Urinary bladder (tissue), 4 donors: ENCODE data around the gene SLC2A5. TPM values are rescaled to one million over a fixed set of nuclear protein-coding genes. Genes with fewer than 3 reads are reported as not detected.

ENCODE experiments used
- DNase-seq: peaks from one replicate; pipeline ENCODE4 v3.0.0-alpha.2; 2015; ENCODE audit errors: extremely low spot score
- H3K27ac ChIP-seq: one replicate; pipeline ENCODE4 v1.5.1; 2013; ENCODE audit warnings: low read depth, mild to moderate bottlenecking, moderate library complexity
- H3K36me3 ChIP-seq: one replicate; pipeline ENCODE4 v1.6.1; 2013; ENCODE audit warnings: mild to moderate bottlenecking, moderate library complexity; ENCODE audit not compliant: insufficient read depth
- H3K4me1 ChIP-seq: one replicate; pipeline ENCODE4 v1.6.1; 2013; ENCODE audit warnings: mild to moderate bottlenecking, moderate library complexity; ENCODE audit not compliant: insufficient read depth
- H3K4me3 ChIP-seq: one replicate; pipeline ENCODE4 v1.5.1; 2013; ENCODE audit warnings: low read depth, low read length
- WGBS: extraction: QIAGEN DNeasy Blood & Tissue Kit; methylation state at CpG from one replicate; pipeline ENCODE4 v1.1.7; 2013; 5-methylcytosine and 5-hydroxymethylcytosine counted together
- polyA plus RNA-seq: library from polyadenylated mRNA; stranded (reverse); fragments of 200-250 nt; gene quantifications from one replicate; pipeline ENCODE4 v1.2.3, GENCODE V29; 2013
- total RNA-seq: library from RNA; depleted of rRNA; stranded (reverse); fragments of >200 nt; gene quantifications from one replicate; pipeline ENCODE4 v1.2.3, GENCODE V29; 2014
- donor health status: healthy with polysubstance abuse.
- donor health status: healthy.

Gene SLC2A5
- total and polyA plus RNA-seq, 2 donors: 1.3 to 1.8 TPM

DNA sequence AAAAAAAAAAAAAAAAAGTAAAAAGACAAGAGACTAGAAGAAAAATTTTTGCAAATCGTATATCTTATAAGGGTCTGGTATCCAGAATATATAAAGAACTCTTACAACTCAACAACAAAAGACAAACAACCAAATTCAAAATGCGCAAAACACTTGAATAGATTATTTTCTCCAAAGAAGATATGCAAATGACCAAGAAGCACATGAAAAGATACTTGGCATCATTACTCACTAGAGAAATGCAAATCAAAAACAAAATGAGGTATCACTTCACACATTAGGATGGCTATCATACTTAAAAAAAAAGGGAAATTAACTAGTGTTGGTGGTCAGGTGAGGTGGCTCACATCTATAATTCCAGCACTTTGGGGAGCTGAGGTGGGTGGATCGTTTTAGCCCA, 12.0 kb upstream of the SLC2A5 start:
- H3K36me3 ChIP-seq: no peaks in the 10 kb centered on the region
- WGBS: 94% methylated on average over 3 of the region's 3 CpGs
- no peak overlapping the region for H3K27ac ChIP-seq
- no peaks in the 10 kb centered on the region for H3K4me1 ChIP-seq
- DNase-seq: no peak
- H3K4me3 ChIP-seq: no peak overlapping the region

- no peak for DNase-seq
- no peak overlapping the region for H3K27ac ChIP-seq
- no peak overlapping the region for H3K4me3 ChIP-seq
- no peaks in the 10 kb centered on the region for H3K36me3 ChIP-seq
- H3K4me1 ChIP-seq: no peaks in the 10 kb centered on the region
- 87% methylated on average over 6 of the region's 6 CpGs for WGBS
Observed at GRCh38 chr1:9080705-9081291, 11.4 kb upstream of the SLC2A5 start.

GRCh38 chr1:9079988-9080704, 10.7 kb upstream of the SLC2A5 start:
- H3K27ac ChIP-seq: no peak overlapping the region
- WGBS: 88% methylated on average over 12 of the region's 12 CpGs
- no peak for DNase-seq
- H3K4me1 ChIP-seq: no peaks in the 10 kb centered on the region
- no peaks in the 10 kb centered on the region for H3K36me3 ChIP-seq
- no peak overlapping the region for H3K4me3 ChIP-seq

- no peak overlapping the region for H3K27ac ChIP-seq
- WGBS: 72% methylated on average over 19 of the region's 19 CpGs
- DNase-seq: no peak
- H3K4me1 ChIP-seq: no peaks in the 10 kb centered on the region
- H3K36me3 ChIP-seq: no peaks in the 10 kb centered on the region
- no peak overlapping the region for H3K4me3 ChIP-seq
Observed at GRCh38 chr1:9078752-9079500, 9.5 kb upstream of the SLC2A5 start.

GRCh38 chr1:9078015-9078751, 8.7 kb upstream of the SLC2A5 start:
- 77% methylated on average over 9 of the region's 9 CpGs for WGBS
- no peak overlapping the region for H3K4me3 ChIP-seq
- H3K36me3 ChIP-seq: no peaks in the 10 kb centered on the region
- H3K4me1 ChIP-seq: no peaks in the 10 kb centered on the region
- no peak for DNase-seq
- no peak overlapping the region for H3K27ac ChIP-seq

DNA sequence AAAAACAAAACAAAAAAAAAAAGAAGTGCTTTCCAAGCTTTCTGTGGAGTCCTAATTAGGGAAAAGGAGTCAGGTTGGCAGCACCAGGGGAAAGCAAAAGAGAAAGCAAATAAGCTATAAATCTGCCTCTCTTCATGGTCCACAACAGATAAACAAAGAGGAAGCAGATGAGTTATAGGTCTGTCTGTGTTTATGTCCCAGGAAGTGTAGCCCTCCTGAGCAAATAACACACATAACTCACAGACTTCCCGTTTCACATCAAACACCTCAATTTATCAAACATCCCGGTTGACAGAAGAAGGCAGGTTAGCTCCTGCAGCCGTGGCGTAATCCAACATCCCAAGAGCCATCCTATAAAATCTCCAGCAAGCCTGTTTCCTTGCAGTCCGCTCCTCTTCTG, 5.6 kb upstream of the SLC2A5 start:
- Histone ChIP-seq H3K4me3 (no peak overlapping the region), H3K4me1 (no peaks in the 10 kb centered on the region), H3K36me3 (no peaks in the 10 kb centered on the region), H3K27ac (no peak overlapping the region)
- DNase-seq: peak; percentile 37
- 32% methylated on average over 5 of the region's 5 CpGs for WGBS

GRCh38 chr1:9073143-9073542, 3.7 kb upstream of the SLC2A5 start:
- Histone ChIP-seq H3K4me3 (no peak overlapping the region), H3K4me1 (no peaks in the 10 kb centered on the region), H3K36me3 (no peaks in the 10 kb centered on the region), H3K27ac (no peak overlapping the region)
- 90% methylated on average over 3 of the region's 3 CpGs for WGBS
- no peak for DNase-seq

DNA sequence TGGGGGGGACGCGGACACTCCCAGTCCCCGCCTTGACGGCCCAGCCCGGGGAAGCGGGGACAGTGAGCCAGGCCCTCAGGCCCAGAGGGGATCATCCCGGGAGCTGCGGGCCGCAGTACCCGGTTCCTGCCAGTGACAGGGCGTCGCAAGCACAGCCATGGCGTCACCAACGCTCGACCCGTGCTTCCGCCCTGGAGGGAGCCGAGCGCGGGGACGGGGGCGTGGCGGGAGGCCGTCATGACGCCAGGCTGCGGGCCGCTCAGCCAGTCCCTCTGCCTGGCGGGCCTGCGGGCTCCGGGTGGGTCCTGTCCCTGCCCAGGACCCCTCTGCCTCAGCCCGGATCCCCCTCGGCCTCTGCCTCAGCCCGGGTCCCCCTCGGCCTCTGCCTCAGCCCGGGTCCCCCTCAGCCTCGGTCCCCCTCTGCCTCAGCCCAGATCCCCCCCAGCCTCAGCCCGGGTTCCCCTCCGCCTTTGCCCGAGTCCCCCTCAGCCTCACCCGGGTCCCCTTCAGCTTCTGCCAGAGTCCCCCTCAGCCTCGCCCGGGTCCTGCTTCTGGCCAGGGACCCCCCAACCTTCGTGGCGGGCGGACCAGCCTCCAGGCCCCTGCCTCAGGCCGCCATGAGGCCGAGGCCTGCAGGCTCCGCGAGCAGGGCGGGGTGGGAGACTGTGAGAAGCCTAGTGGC, 2.3 kb upstream of the SLC2A5 start:
- no peaks in the 10 kb centered on the region for H3K4me1 ChIP-seq
- WGBS: 91% methylated on average over 50 of the region's 50 CpGs
- no peak overlapping the region for H3K4me3 ChIP-seq
- no peak for DNase-seq
- H3K27ac ChIP-seq: no peak overlapping the region
- H3K36me3 ChIP-seq: no peaks in the 10 kb centered on the region

DNA sequence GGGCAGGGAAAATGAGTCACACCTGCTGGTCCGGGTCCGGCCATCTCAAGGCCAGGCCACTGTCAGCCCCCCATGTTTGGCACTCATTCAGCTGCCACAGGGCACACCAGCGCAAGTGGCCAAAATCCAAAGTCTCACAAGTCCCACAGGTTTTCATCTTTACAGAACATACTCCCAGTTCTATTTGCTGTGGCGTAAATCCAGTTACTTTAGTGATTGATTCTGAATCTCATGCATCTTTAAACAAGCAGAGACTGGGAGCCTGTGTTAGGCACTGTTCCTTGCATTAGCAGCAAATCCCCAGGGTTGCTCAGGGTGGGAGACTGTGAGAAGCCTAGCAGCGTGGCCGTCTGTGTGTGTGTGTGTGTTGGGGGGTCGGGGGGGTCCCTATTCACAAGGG, 1.1 kb upstream of the SLC2A5 start:
- DNase-seq: no peak
- Histone ChIP-seq H3K36me3 (no peaks in the 10 kb centered on the region), H3K27ac (no peak overlapping the region), H3K4me1 (no peaks in the 10 kb centered on the region), H3K4me3 (no peak overlapping the region)
- WGBS: 83% methylated on average over 7 of the region's 7 CpGs

- Histone ChIP-seq H3K36me3 (no peaks in the 10 kb centered on the region), H3K4me3 (no peak overlapping the region), H3K4me1 (no peaks in the 10 kb centered on the region), H3K27ac (no peak overlapping the region)
- no peak for DNase-seq
- 12% methylated on average over 4 of the region's 4 CpGs for WGBS
Observed at GRCh38 chr1:9068981-9069325, 482 bp downstream of the SLC2A5 start.

DNA sequence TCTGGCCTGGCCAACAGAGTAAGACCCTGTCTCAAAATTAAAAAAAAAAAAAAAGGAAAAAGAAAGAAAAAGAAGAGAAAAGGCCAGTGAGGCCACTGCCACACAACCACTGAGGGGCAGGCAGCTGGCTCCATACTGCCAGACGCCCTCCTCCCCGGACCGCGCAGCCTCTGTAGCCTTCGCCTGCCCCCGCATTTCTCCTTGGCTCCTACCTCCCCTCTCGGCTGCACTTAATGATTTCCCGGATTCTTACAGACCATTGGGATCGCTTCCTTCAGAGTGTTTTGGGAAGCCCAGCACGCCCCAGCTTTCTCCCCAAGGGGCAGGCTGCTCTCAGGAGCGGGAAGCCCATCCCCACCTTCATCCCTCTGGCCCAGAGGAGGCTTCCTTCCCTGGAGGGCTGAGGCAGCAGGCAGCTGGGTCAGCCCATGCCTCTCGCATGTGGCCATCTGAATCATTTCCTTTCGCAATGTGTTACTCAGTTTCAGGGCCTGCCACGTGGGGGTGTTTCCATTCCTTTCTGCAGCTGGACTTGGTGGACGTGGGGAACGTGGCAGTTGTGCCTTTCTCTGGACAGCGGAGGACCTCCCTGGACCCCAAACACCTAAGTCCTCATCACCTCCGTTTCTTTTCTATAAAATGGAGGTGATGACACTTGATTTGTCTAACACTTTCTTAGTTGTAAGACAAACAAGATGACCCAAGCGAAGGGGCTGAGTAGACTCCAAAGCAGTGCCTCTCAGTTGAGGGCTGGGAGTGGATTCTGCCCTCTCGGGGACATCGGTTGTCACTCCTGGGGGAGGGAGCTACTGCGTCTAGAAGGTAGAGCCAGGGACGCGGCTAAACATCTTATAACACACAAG, 2.3 kb downstream of the SLC2A5 start:
- 76% methylated on average over 24 of the region's 24 CpGs for WGBS
- H3K4me3 ChIP-seq: no peak overlapping the region
- H3K36me3 ChIP-seq: no peaks in the 10 kb centered on the region
- H3K27ac ChIP-seq: no peak overlapping the region
- H3K4me1 ChIP-seq: no peaks in the 10 kb centered on the region
- DNase-seq: no peak

GRCh38 chr1:9065213-9065751, 4.2 kb downstream of the SLC2A5 start:
- no peak overlapping the region for H3K4me3 ChIP-seq
- no peaks in the 10 kb centered on the region for H3K4me1 ChIP-seq
- DNase-seq: no peak
- no peaks in the 10 kb centered on the region for H3K36me3 ChIP-seq
- H3K27ac ChIP-seq: no peak overlapping the region
- 57% methylated on average over 7 of the region's 7 CpGs for WGBS
